Activated CD4-positive, alpha-beta memory T cell treated with anti-CD3 and anti-CD28 coated beads, Interleukin-2, amount 10 ng/mL, durations not matched to agents 7 days and 5 days (primary cell): ENCODE measurements around the gene CHFR. TPM values are rescaled to one million over a fixed set of nuclear protein-coding genes. Genes with fewer than 3 reads are reported as not detected.
"Not testable (repeated sequence)": the region's sequence is repeated elsewhere in the genome, so short reads cannot be mapped to it uniquely, and the experiment has no call there.

Experiments
- CTCF ChIA-PET: fragments of 350-600 bp; sonication (Branson Sonifier 250); formaldehyde crosslinking; loops from one replicate; lab custom pipeline; 2021; ENCODE audit warnings: antibody characterized with exemption, inconsistent platforms; lab: Charles Lee
- POLR2A ChIA-PET: fragments of 350-600 bp; sonication (Branson Sonifier 250); formaldehyde crosslinking; loops from one replicate; lab custom pipeline; 2021; ENCODE audit warnings: antibody characterized with exemption; lab: Charles Lee
- DNase-seq: peaks from one replicate; pipeline ENCODE4 v3.0.0-alpha.2; 2020
- H3K27ac Mint-ChIP-seq: one replicate; pipeline ENCODE4 v1.8.0; 2021; ENCODE audit warnings: mild to moderate bottlenecking, mixed read lengths
- H3K27me3 Mint-ChIP-seq: one replicate; pipeline ENCODE4 v1.8.0; 2021; ENCODE audit warnings: mixed read lengths
- H3K36me3 Mint-ChIP-seq: one replicate; pipeline ENCODE4 v1.8.0; 2021; ENCODE audit warnings: low read depth, mixed read lengths
- H3K4me1 Mint-ChIP-seq: one replicate; pipeline ENCODE4 v1.8.0; 2021; ENCODE audit warnings: mixed read lengths
- H3K4me3 Mint-ChIP-seq: one replicate; pipeline ENCODE4 v1.8.0; 2021; ENCODE audit warnings: mild to moderate bottlenecking, mixed read lengths
- H3K9me3 Mint-ChIP-seq: one replicate; pipeline ENCODE4 v1.8.0; 2021; ENCODE audit warnings: mixed read lengths
- total RNA-seq, 2 experiments: library from RNA; stranded (reverse); gene quantifications; one replicate each; pipeline ENCODE4 v1.2.3, GENCODE V29; 2021

Gene CHFR
- total RNA-seq, 2 experiments from 2014 or later, result 78.7 to 78.8 TPM

DNA sequence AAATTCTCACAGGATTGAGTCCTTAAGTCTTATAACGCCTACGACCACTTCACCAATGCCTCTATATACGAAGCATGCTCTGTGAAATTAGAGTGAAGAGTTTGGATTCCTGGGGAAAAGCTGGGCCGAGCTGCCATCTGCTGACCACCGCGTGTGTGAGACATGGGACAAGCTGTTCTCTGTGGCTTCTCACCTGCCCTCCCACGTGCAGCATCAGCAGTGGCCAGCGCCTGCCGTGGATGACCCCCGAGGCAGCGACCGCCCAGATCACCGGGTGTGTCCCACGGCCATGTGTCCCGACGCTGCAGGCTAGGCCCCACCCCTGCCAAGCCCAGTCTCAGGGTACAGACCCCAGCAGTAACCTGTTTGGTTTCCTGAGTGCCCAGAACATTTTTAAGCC is 37.1 kb downstream of the CHFR start:
- Mint-ChIP-seq H3K9me3 (no peaks in the 10 kb centered on the region), H3K4me3 (no peak overlapping the region), H3K27me3 (no peaks in the 10 kb centered on the region), H3K27ac (no peak overlapping the region), H3K36me3 (peaks cover 69% of the 10 kb centered on the region), H3K4me1 (no peaks in the 10 kb centered on the region)
- POLR2A ChIA-PET, result interaction anchor here (1.0 kb wide), 1 partner anchor 12 kb away, joined by 3 read pairs; no protein-coding TSS in a partner anchor
- DNase-seq, result no peak
- CTCF ChIA-PET, result no interaction called here

DNA sequence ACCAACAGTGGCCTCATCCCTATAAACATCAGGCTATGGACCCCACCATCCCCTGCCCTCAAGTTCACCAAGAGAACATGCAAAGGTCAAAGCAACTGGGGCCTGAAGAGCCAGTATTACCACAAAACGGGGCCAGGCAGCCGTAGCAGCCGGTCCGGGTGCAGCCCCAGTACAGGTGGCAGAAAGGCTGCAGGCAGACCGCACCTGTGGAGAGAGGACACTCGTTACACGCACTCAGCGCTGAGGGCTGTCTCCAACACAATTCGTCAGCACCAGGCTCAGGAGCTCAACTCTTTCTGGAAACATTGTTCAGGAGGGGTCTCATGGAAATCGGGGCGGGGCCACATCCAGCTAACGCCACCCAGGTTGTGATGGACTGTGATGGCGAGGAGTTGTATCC is 38.9 kb downstream of the CHFR start:
- Mint-ChIP-seq H3K4me1 (no peaks in the 10 kb centered on the region), H3K27ac (no peak overlapping the region), H3K4me3 (no peak overlapping the region), H3K36me3 (peaks cover 63% of the 10 kb centered on the region), H3K9me3 (no peaks in the 10 kb centered on the region), H3K27me3 (no peaks in the 10 kb centered on the region)
- DNase-seq, result no peak
- POLR2A ChIA-PET, result interaction anchor here (1.5 to 1.9 kb wide), 2 partner anchors 14 to 138 kb away, joined by 5 read pairs; partner anchors contain the start of gene ZNF26
- CTCF ChIA-PET, result interaction anchor here (1.4 to 1.5 kb wide), 2 partner anchors 19 to 56 kb away, joined by 3 read pairs; no protein-coding TSS in a partner anchor

DNA sequence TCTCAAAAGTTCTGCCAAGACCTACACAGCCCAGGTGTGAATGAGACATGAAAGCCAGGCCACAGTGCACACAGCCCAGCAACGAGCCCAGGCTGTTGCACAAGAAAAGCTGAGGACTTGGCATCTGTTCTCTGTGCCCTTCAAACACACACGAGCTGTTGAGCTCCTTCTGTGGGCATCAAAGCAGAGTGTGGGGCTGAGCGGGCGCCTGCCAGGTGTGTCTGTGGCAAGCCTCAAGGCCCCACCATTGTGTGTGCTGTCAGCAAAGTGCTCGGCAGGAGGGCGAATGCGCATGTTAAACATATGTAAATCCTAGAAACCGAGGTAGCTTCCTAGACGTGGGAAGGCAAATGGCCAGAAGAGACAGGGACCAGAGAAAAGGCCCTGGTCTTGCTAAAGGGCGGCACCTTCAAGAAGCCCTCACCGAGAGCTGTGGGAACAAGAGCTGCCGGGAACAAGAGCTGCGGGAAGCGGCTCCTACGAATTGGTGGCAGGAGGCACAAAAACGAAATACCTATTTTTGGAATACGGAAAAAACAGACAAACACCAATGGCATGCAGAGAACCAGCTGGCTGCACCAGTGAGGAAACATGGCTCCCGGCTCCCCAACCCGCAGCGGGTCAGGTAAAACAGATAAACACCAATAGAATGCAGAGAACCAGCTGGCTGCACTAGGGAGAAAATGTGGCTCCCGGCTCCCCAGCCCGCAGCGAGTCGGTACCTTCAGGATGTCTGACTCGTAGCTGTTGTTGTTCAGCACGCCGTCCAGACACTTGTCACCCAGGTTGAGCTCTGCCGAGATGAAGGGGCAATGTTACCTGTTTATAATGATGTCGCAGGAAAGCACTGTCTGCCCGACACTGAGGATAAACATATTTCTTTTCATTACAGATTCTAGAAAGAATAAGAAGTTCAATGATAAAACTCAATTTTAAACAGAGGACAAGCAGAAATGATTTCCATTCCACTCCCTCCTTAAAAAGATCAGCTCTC is 39.7 kb downstream of the CHFR start:
- no peaks in the 10 kb centered on the region for H3K9me3 Mint-ChIP-seq
- no peak overlapping the region for H3K27ac Mint-ChIP-seq
- no peak for DNase-seq
- POLR2A ChIA-PET, result interaction anchor here (1.5 to 1.9 kb wide), 2 partner anchors 14 to 138 kb away, joined by 5 read pairs; partner anchors contain the start of gene ZNF26
- peaks cover 63% of the 10 kb centered on the region for H3K36me3 Mint-ChIP-seq
- H3K4me3 Mint-ChIP-seq, result no peak overlapping the region
- CTCF ChIA-PET, result interaction anchor here (0.8 to 1.5 kb wide), 3 partner anchors 19 to 57 kb away, joined by 3 read pairs; no protein-coding TSS in a partner anchor
- H3K4me1 Mint-ChIP-seq, result no peaks in the 10 kb centered on the region
- H3K27me3 Mint-ChIP-seq, result no peaks in the 10 kb centered on the region

DNA sequence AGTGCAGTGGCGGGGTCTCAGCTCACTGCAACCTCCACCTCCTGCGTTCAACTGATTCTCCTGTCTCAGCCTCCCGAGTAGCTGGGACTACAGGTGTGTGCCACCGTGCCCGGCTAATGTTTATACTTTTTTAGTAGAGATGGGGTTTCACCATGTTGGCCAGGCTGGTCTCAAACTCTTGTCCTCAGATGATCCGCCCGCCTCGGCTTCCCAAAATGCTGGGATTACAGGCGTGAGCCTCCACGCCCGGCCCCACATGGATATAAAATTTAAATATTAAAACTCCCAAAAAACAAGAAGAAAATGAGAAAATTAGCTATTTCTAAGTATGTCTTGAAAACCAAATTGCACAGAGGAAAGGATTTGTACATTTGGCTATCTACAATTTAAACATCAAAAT is 42.7 kb downstream of the CHFR start:
- H3K27me3 Mint-ChIP-seq, H3K27ac Mint-ChIP-seq, H3K4me3 Mint-ChIP-seq, H3K4me1 Mint-ChIP-seq, CTCF ChIA-PET, DNase-seq, H3K9me3 Mint-ChIP-seq, POLR2A ChIA-PET: not testable (repeated sequence)
- H3K36me3 Mint-ChIP-seq, result peaks cover 63% of the 10 kb centered on the region

DNA sequence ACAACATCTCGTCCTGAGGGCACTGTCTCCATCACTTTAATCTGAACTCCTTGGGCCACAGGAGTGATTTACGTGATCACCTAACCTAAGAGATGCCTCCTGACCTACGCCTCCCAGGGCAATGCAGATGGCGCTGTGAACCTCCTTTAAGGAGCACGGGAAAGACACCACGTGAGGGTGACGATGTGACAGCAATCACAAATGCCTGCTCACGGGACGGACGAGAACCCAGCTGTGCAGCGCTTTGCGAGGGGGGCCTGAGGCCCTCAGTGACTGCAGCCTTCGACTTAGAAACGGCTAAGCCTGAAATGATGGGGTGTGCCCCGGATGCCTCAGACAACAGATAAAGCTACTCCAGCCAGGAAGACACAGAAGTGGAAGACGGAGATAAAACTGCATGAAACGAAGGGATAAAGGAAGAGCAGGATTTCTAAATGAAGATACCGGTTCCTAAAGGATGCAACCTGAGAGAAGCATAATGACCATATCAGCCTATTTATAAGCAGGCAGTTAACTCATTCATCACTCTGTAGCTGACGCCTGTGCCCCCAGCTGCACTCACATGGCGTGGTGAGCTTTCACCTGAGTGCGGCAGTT is 44.9 kb downstream of the CHFR start:
- H3K36me3 Mint-ChIP-seq, result peaks cover 60% of the 10 kb centered on the region
- H3K4me1 Mint-ChIP-seq, result no peaks in the 10 kb centered on the region
- ChIA-PET POLR2A (no interaction called here), CTCF (no interaction called here)
- H3K9me3 Mint-ChIP-seq, result no peaks in the 10 kb centered on the region
- H3K27me3 Mint-ChIP-seq, result no peaks in the 10 kb centered on the region
- no peak overlapping the region for H3K4me3 Mint-ChIP-seq
- H3K27ac Mint-ChIP-seq, result no peak overlapping the region
- DNase-seq, result no peak

DNA sequence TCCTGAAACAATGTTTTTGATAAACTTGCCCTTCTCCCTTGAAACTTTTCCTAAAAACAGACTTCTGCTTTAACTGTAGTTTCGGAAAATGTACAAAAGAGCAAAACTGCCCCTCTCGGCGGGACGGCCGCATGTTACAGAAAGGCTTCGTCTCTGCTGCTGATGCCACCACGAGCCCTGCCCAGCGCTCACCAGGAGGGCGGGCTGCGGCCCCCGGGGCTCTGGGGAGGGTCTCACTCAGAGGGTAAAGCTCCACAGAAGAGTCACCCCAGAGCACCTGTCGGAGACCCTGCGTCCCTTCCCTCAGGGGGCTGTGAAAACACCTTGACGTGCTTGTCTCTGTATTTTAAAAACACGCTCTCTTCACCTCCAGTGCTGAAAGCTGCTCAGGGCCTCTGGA is 46.3 kb downstream of the CHFR start:
- Mint-ChIP-seq H3K9me3 (no peaks in the 10 kb centered on the region), H3K27me3 (no peaks in the 10 kb centered on the region), H3K36me3 (peaks cover 57% of the 10 kb centered on the region), H3K27ac (peak overlapping the region; percentile 6), H3K4me1 (peaks cover 11% of the 10 kb centered on the region), H3K4me3 (no peak overlapping the region)
- ChIA-PET CTCF (no interaction called here), POLR2A (no interaction called here)
- DNase-seq, result no peak

DNA sequence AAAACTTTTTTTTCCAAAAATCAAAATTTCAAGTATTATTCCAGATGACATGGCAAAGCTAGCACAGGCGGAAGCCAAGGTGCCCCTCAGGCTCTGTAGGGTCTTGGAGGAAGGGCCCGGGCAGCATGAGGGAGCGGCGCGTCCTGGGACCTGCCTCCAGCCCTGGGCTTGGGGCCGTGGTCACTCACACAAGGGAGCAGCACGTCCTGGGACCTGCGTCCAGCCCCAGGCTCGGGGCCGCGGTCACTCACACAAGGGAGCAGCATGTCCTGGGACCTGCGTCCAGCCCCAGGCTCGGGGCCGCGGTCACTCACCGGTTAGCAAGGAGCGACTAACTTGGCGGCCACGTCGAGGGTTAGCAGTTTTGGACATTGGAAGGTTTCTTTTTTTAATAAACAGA is 46.9 kb downstream of the CHFR start:
- Mint-ChIP-seq H3K36me3 (peaks cover 52% of the 10 kb centered on the region), H3K9me3 (no peaks in the 10 kb centered on the region), H3K27ac (no peak overlapping the region), H3K27me3 (no peaks in the 10 kb centered on the region), H3K4me3 (no peak overlapping the region), H3K4me1 (peaks cover 12% of the 10 kb centered on the region)
- CTCF ChIA-PET, result no interaction called here
- no peak for DNase-seq
- POLR2A ChIA-PET, result no interaction called here

DNA sequence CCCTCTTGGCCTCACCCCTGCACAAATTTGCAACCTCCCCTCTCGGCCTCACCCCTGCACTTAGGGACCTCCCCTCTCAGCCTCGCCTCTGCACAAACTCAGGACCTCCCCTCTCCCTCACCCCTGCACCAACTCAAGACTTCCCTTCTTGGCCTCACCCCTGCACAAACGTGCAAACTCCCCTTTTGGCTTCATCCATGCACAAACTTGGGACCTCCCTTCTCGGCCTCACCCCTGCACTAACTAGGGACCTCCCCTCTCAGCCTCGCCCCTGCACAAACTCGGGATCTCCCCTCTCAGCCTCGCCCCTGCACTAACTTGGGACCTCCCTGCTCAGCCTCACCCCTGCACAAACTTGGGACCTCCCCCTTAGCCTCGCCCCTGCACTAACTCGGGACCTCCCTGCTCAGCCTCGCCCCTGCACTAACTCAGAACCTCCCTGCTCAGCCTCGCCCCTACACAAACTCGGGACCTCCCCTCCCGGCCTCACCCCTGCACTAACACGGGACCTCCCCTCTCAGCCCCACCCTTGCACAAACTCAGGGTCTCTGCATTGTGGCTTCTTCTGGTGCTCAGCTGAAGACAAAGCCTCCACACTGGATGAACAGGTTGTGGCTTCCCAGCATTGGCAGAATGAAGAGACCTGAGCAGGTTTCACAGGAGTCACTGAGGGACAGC is 47.7 kb downstream of the CHFR start:
- peak overlapping the region; percentile 16 for H3K27ac Mint-ChIP-seq
- H3K4me3 Mint-ChIP-seq, result no peak overlapping the region
- no peak for DNase-seq
- no peaks in the 10 kb centered on the region for H3K27me3 Mint-ChIP-seq
- CTCF ChIA-PET, result no interaction called here
- POLR2A ChIA-PET, result interaction anchor here (3.0 kb wide), 1 partner anchor 12 kb away, joined by 19 read pairs; the partner anchor contains the start of gene GOLGA3
- no peaks in the 10 kb centered on the region for H3K9me3 Mint-ChIP-seq
- H3K4me1 Mint-ChIP-seq, result peaks cover 20% of the 10 kb centered on the region
- H3K36me3 Mint-ChIP-seq, result peaks cover 54% of the 10 kb centered on the region

DNA sequence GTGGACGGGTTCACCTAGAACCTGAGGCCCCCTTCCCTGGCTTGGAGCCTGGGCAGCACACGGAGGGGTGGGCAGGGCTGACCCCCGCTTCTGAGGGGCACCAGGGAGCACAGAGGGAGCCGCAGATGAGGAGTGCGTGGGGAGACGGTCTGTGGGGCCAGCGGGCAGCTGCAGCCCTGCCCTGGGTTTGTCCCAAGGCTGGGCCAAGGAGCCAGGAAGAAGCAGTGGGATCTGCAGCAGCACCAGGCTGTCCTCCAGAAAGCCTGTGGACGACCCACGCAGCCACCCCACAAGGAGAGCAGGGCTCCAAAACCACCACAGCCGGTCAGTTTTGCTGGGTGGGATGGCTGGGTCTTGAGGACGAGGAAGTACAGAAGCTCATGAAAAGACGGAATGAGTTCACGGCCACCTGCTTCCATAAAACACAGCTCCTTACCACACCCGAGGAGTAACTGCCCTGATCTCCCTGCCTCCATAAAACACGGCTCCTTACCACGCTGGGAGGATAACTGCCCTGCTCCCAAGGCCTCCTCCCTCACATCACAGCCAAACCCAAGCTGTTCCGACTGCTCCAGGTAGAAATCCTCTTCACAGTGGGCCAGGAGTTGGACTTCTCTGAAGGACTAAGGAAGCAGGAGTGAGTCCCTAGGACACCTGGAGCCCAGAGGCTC is 48.9 kb downstream of the CHFR start:
- POLR2A ChIA-PET, result interaction anchor here (0.7 to 3.0 kb wide), 2 partner anchors 10 to 12 kb away, joined by 3 to 19 read pairs; partner anchors contain the start of gene GOLGA3
- peaks cover 56% of the 10 kb centered on the region for H3K36me3 Mint-ChIP-seq
- H3K27ac Mint-ChIP-seq, result no peak overlapping the region
- H3K9me3 Mint-ChIP-seq, result no peaks in the 10 kb centered on the region
- CTCF ChIA-PET, result interaction anchor here (1.3 kb wide), 1 partner anchor 66 kb away, joined by 3 read pairs; no protein-coding TSS in a partner anchor
- DNase-seq, result no peak
- H3K27me3 Mint-ChIP-seq, result no peaks in the 10 kb centered on the region
- H3K4me1 Mint-ChIP-seq, result peaks cover 31% of the 10 kb centered on the region
- no peak overlapping the region for H3K4me3 Mint-ChIP-seq

DNA sequence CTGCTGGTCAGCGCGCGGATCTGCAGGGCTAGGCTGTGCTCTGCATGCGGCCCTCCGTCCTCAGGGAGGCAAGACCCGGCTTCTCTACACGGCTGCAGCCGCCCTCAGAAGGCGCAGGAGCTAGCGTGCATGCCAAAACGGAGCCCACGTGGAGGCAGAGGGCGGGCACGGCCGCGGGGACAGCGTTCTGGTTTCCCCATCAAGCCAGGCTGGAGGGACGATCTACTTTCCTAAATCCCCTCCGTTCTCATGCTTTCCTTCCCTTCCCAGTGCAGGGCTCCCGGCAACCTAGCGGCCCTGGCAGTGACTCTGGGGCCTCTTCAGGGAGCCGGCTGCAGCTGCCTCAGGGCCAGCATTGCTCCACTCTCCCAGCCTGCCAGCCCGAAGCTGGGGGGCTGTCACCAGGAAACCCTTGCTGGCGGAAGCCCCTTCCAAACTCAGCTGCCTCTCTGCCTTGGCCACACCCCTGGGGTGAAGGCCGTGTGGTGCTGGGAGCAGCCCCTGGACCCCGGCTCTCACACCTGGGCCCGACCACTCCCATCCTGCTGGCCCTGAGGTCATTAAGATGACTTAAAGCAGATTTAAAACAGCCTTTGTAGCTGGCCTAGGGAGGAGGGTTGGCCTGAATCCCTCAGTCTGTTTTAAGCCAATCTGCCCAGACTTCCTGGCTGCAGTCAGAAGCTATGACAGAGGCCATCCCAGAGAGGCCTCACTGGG is 49.6 kb downstream of the CHFR start:
- no peaks in the 10 kb centered on the region for H3K27me3 Mint-ChIP-seq
- no peak for DNase-seq
- peaks cover 56% of the 10 kb centered on the region for H3K36me3 Mint-ChIP-seq
- H3K9me3 Mint-ChIP-seq, result no peaks in the 10 kb centered on the region
- ChIA-PET POLR2A (interaction anchor here (0.7 to 3.0 kb wide), 2 partner anchors 10 to 12 kb away, joined by 3 to 19 read pairs; partner anchors contain the start of gene GOLGA3), CTCF (interaction anchor here (1.3 kb wide), 1 partner anchor 67 kb away, joined by 3 read pairs; no protein-coding TSS in a partner anchor)
- no peak overlapping the region for H3K4me3 Mint-ChIP-seq
- H3K27ac Mint-ChIP-seq, result no peak overlapping the region
- H3K4me1 Mint-ChIP-seq, result peaks cover 37% of the 10 kb centered on the region

DNA sequence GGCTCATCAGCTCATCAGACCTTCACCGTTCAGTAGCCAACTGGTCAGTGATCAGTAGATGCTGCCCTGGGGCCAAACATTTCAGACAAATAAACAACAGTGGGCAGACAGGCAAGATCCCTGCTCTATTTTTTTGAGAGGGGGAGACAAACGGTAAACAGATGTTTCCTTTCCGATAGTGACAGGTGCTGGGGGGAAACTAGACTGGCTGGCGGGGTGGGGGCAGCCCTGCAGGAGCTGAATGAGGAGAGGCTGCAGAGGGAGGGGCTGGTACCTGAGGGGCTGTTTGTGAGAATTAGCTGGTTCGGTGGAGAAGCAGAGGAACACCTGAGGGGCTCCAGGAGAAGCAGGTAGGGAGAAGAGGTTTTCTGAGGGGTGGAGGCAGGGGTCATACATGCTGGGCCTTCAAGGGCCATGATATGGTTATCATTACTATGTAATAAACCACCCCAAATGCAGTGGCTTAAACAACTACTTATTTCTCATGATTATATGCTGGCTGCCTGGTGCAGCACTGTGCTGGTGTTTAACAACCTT is 50.5 kb downstream of the CHFR start:
- DNase-seq, result no peak
- Mint-ChIP-seq H3K4me3 (no peak overlapping the region), H3K36me3 (peaks cover 54% of the 10 kb centered on the region), H3K9me3 (no peaks in the 10 kb centered on the region), H3K27ac (peak overlapping the region; percentile 52), H3K4me1 (peaks cover 37% of the 10 kb centered on the region), H3K27me3 (no peaks in the 10 kb centered on the region)
- ChIA-PET POLR2A (interaction anchor here (3.0 kb wide), 1 partner anchor 9 kb away, joined by 19 read pairs; the partner anchor contains the start of gene GOLGA3), CTCF (no interaction called here)
